GM19023 (cell line): ENCODE measurements around the gene PLEKHG3.

Experiments
- ATAC-seq: cut with Tn5 transposase; IDR thresholded peaks from one replicate; pipeline ENCODE4 v1.9.1; 2021; ENCODE audit warnings: mild to moderate bottlenecking, moderate library complexity; ENCODE audit not compliant: unreplicated experiment

Gene PLEKHG3

DNA sequence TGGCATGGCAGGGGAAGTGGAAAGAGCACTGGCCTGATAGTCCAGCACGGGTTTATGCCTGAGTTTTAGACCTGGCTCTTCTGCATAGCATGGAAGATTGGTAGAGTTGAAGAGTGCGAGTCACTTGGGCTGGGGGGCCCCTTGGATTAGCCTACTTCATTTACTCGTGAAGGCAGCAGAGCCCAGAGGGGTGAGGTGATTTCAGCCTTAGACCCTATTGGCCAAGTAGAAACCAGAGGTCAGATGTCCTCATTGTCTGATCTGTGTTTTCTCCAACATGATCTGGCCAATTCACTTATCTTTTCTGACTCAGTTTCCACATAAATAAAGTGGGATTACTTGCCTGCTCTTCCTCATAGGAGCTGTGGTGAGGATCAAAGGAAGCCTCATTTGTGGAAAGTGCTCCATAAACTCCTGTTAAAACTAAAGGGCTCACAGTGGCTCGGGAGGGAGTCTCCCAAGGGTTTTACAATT lies 1.9 kb downstream of the PLEKHG3 start:
- no peak for ATAC-seq

DNA sequence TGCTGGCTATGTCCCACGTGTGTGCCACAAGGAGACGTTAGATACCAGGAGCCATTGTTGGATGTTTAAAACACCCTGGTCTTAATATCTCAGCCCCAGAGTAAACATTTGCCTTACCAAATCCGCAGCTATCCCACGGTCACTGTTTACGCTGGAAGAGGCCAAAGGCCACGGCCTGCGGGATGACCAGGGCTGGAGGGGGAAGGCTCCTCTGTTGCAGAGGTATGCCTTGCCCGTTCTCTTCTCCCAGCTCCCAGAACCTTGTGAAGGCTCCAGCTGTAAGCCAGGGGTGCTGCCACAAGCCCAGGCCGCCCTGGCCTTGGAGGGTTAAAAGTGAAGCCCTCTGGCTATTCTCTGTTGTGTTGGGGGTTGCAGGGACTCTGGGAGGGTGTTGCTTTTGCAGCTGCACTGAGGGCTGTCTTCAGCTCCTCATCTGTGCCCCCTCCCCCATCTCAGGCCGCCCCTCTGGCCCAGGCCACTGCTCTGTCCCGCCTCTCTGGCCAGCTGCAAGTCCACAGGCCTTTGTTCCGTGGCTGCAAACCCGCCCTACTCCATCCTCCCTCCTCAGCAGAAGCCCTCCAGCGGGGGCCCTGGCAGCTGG lies 2.5 kb downstream of the PLEKHG3 start:
- no peak for ATAC-seq

DNA sequence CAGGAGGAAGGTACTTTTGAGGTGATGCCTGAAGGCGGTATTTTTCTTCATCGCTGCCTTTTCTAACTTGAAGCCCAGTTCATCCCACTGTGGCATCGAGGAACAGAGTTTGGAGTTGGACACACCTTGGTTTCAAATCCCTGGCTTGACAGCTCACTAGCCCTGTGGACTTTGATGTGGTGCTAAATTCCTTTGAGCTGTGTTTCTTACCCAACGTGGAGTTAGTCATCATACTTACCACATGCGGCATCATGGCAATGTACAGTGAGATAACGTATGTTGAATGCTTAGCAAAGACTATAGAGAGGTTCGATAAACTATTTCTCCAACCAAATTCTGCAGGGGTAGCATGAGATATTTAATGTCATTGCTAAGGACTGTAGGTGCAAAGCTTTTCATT lies 3.4 kb downstream of the PLEKHG3 start:
- no peak for ATAC-seq

DNA sequence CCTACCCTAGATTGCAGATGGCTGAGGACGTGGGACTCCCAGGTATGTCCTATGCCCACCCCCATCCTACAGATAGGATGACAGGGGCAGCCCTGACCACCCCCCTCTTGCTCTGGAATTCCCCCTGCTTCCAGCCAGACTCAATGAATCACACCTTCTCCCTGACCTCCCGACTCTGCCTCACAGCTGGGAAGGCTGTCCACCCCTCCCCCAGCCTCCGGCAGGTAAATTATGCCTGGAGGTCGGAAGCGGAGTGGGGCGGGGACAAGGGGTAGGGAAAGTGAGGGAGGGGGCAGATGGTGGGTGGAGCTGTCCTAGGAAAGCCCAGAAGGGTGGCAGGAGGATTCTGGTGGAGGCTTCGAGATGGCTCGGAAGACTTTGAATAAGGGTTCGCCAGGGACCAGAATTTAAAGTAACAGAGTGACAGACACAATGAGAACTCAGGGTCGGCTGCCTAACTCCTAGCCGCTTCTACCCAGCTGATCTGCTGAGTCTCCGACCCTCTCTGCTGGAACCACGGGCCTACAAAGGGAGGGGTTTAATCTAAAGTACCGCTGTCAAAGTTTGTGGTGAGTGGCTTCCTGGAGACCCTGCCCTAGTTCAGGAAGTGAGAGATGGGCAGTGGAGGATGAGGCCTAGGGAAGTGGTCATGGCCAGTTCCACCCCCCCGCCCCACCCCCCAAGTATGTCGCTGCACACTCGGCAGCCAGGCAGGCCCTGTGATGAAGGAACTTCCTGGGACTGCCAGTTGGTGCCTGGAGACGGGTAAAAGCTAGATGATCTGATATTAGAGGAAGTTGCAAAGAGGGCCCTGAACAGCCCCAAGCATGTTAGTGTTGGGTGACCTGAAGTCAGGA lies 4.2 kb downstream of the PLEKHG3 start:
- ATAC-seq = no peak

DNA sequence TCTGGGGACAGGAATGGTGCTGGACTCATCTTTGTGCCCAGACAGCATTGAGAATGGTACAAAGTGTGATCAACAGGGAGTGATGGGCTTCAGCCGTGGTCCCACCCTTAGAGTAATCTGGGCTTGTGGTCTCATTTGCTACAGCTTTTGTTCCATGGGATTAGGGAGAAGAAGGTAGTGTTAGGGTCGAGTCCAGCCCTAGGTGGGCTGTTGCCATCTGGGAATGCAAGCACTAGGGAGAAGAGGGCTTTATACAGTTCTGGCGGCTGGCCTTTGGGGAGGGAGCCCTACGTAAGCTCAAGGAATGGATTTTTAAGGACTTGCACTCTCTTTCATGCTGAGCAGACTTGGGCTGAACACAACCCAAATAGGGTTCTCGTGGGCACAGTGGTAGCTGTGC lies 4.9 kb downstream of the PLEKHG3 start:
- no peak for ATAC-seq

DNA sequence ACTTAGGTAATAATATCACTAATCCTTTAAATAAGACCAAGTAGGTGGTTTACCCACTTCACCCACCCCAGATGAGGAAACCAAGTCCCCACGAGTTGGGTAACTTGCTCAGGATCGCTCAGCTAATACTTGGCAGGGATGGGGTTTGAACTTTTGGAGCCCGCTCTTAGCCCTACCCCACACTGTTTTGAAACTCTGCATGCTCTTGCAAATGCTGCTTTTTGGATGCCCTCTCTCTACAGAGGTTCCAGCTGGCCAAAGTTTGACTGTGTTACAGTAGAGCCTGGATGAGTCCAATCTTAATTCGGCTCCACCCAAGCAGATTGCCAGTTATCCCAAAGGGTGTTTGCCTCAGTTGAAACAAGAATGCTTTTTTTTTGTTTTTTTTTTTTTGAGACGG lies 6.8 kb downstream of the PLEKHG3 start:
- ATAC-seq = no peak

DNA sequence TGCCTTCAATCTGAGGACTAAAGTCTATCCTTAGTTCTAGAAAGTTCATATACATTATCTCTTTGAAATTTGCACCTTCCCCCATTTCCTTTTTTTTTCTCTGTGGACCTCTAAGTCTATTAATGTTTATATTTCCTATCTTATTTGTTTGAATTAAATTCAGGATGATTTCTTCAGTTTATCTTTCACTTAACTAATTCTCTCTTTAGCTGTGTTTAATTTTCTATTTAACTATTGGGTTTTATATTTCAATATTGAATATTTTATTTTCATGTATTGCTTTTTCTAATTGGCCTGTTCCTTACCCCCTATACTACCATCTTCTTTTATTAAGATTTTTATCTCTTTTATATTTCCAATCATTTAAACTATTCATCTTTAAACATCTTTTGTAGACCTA lies 9.5 kb downstream of the PLEKHG3 start:
- ATAC-seq = no peak

DNA sequence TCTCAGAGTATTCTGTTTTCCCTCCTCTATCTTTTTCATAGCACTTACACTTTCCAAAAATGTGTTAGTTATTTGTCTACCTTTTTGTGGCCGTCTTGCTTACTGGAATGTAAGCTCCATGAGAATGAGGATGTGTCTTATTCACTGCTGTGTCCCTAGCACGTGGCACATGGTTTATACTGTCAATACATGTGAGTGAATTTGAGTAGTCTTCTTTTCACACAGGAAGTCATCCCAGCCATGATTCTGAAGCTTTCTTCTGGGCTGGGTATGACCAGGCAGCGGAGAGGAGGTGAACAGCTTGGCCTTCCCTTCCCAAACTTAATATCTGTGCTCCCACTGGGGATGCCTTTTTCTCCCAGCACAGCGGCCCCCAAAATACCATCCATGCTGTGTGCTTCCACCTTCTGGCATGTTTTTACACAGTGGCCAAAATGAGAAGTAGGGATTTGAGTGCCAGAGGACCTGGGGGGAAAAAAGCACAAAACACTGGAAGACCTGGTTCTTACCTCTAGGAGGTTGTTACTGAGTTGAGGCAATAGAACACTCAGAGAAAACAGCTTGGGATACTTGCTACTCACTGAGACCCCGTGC lies 10.3 kb downstream of the PLEKHG3 start:
- ATAC-seq = no peak

DNA sequence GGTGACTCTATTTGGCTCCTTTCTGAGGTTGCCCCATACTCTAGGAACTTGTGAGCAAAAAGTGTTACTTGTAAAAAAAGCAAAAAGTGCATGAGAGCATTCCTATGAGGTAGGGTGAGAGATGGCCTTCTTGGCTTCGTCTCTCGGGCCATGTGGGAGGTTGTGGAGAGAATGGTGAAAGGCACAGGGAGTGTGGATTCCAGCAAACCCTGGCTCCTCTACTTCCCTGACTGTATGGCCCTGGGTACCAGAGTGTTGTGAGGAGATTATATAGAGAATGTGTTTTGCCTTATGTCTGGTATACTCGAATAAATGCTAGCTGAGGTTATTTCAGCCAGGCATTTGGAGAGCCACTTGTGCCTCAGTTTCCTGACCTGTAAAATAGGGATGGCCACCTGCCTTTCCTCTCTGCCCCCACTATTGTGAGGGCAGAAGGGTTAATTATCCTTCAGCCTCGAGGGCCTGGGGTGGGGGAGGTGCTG lies 11.0 kb downstream of the PLEKHG3 start:
- no peak for ATAC-seq

DNA sequence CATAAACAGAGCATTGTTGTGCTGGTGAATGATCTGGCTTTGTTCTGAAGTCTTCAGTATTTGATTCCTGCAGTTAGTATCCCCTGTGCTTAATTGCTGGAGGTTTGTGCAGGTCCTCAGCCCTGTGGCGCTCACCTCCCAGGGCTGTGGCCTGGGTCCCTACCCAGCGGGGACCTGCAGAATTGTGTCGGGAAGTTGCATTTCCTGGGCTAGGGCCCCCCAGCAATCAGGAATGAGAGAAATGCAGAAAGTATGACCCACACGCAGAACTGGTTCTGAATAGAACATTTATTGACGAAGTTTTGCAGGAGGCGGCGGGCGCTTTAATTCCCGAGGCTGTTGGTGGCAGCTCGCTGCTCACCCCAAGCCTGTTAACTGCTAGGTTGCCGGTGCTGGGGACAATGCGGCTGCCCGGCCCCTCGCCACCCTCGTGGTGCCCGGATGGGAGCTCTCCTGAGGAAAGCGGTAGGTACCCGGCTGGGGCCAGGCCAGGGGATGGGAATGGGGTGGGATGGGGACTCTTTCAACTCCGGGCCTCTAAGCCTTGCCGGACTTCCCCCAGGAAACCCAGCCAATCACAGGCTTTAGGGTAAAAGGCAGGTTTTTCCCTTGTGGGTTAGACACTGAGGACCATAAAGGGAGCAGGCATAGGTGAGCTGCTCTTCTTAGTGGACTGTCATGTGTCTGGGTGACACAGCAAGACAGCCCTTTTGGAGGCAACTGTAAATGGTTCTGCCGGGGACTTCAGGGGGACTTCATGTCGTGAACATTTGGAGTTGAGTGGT lies 11.6 kb downstream of the PLEKHG3 start:
- no peak for ATAC-seq

DNA sequence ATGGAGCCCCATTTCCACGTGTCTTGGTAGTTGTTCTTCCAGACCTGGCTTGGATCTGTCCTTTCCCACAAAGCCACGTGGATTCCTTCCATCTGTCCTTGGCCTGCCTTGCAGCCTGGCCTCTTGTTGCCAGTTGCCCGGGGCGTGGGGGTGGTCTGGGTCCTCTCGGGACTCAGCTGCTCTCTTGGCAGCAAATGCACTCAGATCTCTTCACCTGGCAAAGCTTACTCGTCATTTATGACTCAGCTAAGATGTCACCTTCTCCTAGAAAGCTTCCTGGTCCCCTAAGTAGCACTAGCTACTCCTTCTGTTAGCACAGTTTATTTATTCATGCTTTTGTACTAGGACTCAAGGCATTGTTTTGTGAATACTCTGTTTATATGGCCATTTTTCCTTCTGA lies 13.6 kb downstream of the PLEKHG3 start:
- no peak for ATAC-seq

DNA sequence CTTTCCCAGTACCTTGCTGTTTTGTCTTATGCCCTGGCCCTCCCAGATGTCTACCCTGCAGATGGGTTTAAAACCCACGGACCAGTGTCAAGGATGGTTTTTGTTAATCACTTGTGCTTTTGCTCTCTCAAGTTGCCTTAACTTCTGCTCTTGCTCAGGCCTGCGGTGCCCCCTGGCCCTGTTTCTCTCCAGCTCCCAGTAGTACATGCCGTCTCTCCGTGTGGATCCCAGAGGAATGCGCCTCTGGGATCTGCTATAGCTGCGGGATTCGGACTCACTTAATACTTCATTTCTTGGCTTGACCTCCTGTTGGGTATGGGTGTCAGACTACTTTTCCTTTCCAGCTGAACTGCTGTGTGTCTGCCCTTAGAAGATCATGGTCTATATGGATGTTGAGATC lies 14.5 kb downstream of the PLEKHG3 start:
- no peak for ATAC-seq

DNA sequence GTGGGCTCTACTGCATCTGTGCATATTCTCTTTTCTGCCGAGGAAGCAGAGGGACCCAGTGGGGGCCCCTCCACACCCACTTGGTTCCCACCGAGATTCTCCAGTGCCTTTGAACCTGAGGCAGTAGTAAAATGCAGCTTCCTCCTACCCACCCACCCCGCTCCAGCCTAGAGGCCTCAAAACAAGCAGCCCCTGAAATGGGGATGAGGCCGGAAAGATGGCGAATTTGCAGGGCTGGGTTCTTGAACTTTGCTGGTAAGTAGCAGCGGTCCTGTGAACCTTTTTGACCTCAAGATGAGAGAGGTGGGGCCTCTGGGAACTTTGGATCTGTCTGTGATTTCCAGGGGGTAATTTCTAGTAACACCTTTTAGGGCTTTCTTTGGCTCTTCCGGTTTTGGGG lies 15.4 kb downstream of the PLEKHG3 start:
- no peak for ATAC-seq

DNA sequence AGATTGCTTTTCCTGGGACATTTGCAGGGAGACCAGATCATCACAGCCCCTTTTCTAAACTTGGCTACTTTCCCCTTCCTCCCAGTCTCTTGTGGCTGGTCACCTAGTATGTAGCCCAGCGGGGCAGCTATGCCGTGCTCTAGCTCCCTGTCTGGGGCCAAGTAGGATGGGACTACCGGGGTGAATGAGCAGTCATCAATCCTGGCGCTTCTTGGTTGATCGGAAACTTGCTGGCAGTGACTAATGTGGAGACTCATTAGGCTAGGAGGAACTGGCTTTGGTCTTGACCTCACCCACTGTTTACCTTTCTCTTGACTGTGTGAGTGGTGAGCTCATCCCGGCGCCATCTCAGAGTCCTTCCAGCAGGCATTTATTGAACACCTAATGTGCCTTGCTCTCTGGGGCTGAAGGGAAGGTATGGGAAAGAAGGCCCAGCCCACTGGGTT lies 15.9 kb downstream of the PLEKHG3 start:
- ATAC-seq = no peak

DNA sequence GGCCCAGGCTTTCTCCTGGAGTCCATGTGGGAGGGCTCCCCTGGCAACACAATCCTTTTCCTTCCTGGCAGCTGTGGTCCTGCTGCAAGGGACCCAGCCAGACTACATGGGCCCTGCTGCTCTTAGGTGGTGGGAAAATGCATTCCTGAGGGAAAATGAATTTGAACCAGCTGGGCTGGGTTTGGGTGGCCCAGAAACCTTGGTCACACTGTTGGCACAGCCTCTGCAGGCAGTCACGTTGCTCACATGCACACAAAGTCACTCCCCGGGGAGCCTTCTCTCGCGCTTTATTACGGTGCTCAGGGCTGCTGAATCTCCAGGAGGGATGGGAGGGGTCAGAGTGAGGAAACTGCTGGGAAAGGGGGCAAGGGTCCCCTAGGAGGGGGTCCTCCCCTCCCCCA lies 17.2 kb downstream of the PLEKHG3 start:
- ATAC-seq = no peak

DNA sequence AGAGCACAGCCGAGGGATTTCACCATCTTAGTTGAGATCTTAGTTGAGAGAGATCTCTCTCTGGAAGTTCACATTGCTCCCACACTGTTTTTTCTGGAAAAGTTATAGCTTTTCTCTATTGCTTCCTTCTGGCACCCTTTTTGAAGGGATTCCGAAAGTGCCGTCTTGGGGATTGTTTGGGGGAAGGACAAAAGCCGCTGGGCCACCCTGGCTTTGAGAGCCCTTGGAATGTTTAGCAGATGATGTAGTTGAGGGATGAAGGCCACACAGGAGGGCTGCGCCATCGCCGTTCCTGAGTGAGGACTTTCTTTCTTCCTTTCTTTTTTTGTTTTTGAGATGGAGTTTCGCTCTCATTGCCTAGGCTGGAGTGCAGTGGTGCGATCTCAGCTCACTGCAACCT lies 17.7 kb downstream of the PLEKHG3 start:
- ATAC-seq = no peak

DNA sequence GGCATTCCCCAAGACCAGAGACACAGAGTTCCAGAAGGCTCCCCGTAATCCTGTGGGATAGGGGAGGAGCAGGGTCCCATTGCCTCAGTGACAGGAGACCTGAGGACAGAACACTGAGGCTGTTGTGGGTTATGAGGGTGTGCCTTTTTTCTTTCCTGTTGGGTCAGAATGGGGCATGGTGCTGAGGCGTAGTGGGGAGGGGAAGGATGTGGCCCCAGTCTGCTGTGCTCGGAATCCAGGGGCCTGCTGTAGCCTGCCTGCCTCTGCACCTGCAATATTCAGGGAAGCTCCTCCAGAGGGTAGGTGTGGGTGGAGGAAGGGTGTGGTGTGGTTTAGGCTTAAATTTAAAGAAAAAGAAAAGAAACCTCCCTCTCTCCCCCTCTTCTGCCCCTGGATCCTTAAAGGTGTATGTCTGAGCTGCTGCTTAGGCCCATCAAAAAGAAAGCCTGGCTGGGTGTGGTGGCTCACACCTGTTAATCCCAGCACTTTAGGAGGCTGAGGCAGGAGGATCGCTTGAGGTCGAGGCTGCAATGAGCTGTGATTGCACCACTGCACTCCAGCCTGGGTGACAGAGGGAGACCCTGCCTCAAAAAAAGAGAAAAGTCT lies 18.7 kb downstream of the PLEKHG3 start:
- ATAC-seq = no peak

DNA sequence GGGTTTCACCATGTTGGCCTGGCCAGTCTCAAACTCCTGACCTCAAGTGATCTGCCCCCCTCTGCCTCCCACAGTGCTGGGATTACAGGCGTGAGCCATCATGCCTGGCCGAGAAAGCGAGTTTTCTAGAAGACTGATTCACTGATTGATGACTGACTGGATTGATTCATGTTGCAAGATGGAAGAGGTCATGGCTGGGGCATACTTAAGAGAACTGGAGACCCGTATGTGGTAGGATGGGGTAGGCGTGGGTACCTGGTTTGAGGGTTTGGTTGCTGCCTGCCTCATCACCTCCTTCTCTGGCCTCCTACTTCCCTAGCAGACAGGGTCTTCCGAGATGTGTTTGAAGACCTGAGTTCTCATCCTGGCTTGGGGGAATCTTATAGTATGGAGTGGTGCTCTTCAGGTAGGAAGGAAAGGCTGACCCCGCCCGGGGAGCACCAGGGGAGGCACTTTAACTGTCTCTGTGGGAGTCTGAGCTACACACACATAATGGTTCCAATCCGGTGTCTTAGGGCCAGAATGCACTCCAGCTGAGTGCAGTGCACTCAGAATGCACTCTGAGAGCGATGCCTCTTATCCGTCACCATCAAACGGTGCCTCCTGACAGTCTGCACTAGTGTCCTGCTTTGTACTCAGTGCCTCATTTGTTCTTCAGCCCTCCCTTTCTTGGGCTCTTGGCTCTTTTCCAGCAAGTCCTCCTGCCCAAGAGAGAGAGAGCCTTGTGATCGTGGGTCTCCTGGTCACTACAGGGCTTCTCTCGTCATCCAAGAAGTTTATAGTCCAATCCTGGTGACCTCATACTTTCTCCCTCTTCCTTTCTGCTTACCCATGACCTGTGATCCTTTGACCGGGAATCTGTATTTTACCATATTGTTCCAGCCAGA lies 19.7 kb downstream of the PLEKHG3 start:
- ATAC-seq = no peak

DNA sequence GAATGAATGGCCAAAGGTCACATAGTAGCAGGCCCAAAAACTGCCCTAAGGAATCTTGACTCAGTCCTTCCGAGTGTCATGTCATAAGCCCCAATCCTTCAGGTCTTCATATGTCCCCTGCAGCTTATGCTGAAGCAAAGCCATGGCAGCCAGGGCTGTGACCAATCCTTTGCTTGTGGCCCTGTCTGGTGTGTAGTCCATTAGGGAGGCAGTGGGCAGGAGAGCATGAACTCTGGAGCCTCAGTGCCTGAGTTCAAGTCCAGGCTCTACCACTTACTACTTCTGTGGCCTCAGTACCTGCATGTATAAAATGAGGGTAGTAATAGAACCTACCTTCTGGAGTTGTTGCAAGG lies 20.3 kb downstream of the PLEKHG3 start:
- no peak for ATAC-seq

DNA sequence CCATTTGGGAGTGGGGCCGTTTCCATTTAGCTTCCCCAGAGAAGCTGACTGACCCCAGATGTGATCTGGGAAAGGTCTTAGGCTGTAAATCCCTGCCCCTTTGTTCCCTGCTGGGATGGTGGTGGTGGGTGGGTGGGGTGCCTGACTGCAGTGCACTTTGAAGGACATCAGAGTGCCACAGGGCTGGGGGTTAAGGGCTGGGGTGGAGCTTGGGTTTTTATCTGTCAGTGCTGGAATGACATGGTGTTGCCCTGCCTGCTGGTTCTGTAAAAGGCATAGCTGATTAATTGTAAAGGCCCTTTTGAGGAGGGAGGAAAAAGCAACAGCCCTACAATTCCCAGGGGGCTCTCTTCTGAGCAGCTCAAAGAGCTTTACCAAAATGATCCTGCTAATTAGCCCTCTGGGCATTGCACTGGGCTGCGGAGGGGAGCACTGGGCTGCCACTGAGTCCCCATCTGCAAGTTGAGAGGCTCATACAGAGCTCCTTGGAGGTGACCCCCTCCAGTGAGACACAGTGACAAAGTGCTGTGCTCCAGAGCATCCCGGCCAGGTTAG lies 21.1 kb downstream of the PLEKHG3 start:
- ATAC-seq = no peak
